ENCODE data around the gene NPS.

DNA sequence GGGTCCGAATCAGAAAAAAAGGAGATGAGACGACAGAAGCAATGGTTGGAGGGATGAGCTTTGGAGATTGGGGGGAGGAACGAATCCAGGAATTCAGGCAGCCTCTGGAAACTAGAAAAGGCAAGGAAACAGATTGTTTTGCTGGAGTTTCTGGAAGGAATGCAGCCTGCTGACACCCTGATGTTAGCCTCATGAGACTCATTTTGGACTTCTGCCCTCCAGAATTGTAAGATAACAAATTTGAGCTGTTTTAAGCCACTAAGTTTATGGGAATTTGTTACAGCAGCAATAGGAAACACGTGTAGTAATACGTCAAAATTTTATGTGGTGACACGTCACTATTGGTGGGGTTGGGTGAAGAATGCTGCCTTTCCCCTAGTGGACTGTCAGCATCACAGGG is 25.6 kb upstream of the NPS start:
- TF ChIP-seq CSDC2 (CRISPR knock-in tag; IDR thresholded peaks at IDR 0.05) (no peak), RARB (CRISPR knock-in tag; IDR thresholded peaks at IDR 0.05) (no peak), POU6F1 (CRISPR knock-in tag; IDR thresholded peaks at IDR 0.05; ENCODE audit: borderline replicate concordance, low read depth) (no peak), GLIS3 (CRISPR knock-in tag; IDR thresholded peaks at IDR 0.05) (no peak), BACH2 (CRISPR knock-in tag; IDR thresholded peaks at IDR 0.05; ENCODE audit: borderline replicate concordance) (no peak), PATZ1 (CRISPR knock-in tag; IDR thresholded peaks at IDR 0.05; ENCODE audit: borderline replicate concordance) (no peak)
